Measurements from ENCODE around the gene HSPA1B. TPM values are rescaled to one million over a fixed set of nuclear protein-coding genes. Genes with fewer than 3 reads are reported as not detected.
A peak's percentile ranks its signal among the peaks of the same experiment; 100 is the strongest.
"Not testable (repeated sequence)": the region's sequence is repeated elsewhere in the genome, so short reads cannot be mapped to it uniquely, and the experiment has no call there.

The HSPA1B gene
- total RNA-seq, 2 donors from 2014 or later: 78.4 to 118 TPM

DNA sequence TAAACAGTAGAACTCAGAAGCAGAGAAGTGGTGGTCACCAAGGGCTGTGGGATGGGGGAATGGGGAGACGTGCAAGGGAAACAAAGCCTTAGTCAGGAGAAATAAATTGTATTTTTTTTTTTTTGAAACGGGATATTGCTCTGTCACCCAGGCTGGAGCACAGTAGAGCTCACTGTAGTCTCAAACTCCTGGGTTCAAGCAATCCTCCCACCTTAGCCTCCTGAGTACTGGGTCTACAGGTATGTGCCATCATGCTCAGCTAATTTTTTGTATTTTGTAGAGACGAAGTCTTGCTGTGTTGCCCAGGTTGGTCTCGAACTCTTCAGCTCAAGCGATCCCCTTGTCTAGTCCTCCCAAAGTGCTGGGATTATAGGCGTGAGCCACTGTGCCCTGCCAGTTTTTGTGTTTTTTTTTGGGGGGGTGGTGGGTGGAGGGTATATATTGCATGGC is 3.4 kb downstream of the HSPA1B start:
- peak overlapping the region; percentile 96 for H3K4me3 Mint-ChIP-seq
- no peak for ATAC-seq (replicated peaks)
- no peaks in the 10 kb centered on the region for H3K9me3 Mint-ChIP-seq

DNA sequence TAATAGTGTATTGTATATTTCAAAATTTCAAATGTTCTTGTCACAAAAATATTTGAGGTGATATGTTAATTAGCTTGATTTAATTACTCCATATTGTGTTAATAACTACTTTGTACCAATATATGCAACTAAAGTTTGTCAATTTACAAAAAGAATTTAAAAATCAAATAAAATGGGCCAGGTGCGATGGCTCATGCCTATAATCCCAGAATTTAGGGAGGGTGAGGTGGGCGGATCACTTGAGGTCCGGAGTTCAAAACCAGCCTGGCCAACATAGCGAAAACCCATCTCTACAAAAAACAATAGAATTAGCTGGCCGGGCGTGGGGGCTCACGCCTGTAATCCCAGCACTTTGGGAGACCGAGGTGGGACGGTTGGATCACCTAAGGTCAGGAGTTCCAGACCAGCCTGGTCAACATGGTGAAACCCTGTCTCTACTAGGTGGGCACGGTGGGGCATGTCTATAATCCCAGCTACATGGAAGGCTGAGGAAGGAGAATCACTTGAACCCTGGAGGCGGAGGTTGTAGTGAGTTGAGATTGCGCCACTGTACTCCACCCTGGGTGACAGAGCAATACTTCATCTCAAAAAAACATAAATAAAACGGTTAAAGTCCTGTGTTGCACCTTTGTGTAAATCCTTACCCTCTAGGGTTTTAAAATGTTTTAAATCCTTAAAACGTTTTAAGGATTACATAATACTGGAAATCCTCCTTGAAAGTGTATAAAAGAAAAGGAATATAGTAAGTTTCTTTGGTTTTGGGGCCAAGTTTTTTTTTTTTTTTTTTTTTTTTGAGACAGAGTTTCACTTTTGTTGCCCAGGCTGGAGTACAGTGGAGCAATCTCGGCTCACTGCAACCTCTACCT is 4.0 kb downstream of the HSPA1B start:
- no peaks in the 10 kb centered on the region for H3K27me3 Mint-ChIP-seq
- peak overlapping the region; percentile 96 for H3K4me3 Mint-ChIP-seq
- H3K36me3 Mint-ChIP-seq (ENCODE audit: low read depth): peaks cover 61% of the 10 kb centered on the region
- no peak for ATAC-seq (replicated peaks)
- H3K4me1 Mint-ChIP-seq: peaks cover 6% of the 10 kb centered on the region
- H3K27ac Mint-ChIP-seq: peak overlapping the region; percentile 95
- no peaks in the 10 kb centered on the region for H3K9me3 Mint-ChIP-seq

More for the DNA sequence above, 3.4 kb downstream of the HSPA1B start:
- Mint-ChIP-seq H3K27me3 (no peaks in the 10 kb centered on the region), H3K4me1 (peaks cover under 1% of the 10 kb centered on the region), H3K36me3 (ENCODE audit: low read depth) (peaks cover 54% of the 10 kb centered on the region), H3K27ac (peak overlapping the region; percentile 95)

DNA sequence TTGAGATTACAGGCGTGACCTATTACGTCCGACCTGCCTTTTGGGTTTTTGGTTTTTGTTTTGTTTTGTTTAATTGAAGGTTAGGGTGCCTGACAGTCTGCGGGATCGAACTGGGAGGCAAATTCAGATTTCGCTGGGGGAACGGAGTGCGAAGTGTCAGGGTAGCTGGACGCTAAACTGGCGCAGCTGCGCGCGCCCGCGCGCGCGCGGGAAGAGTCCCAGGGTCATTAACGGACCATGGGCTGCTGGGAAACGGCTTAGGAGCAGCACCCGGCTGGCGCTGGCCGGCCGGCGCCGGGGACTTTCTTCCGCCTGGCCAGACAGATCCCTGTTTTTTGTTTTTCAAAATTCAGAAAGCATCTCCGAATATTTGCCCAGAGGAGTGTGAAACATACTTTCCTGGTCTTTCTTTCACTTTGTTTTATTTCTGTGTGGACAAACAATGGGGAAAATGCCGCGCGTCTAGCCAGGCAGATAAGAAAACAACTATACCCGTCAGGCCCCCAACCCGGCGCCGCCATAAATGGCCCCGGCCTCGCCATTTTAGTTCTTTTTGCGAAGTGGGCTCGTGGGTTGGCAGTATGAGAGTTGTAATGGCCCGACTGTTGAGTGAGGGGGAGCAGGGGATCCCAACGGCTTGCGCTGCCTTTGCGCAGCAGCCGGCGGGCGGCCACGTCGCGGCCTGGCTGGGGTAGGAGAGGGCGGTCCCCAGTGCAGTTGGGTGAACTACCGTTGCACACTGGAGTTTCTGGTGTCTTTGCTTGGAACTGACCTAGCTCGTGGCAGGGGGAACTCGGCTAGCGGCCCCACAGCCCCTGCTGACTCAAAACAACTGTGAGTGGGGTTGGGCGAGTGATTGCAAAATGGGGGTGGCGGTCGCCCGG is 7.1 kb downstream of the HSPA1B start:
- Mint-ChIP-seq H3K27ac (peak overlapping the region; percentile 89), H3K27me3 (no peaks in the 10 kb centered on the region), H3K4me3 (peak overlapping the region; percentile 96), H3K36me3 (ENCODE audit: low read depth) (peaks cover 81% of the 10 kb centered on the region), H3K4me1 (peaks cover 23% of the 10 kb centered on the region), H3K9me3 (no peaks in the 10 kb centered on the region)
- ATAC-seq (replicated peaks): peak; percentile 66

DNA sequence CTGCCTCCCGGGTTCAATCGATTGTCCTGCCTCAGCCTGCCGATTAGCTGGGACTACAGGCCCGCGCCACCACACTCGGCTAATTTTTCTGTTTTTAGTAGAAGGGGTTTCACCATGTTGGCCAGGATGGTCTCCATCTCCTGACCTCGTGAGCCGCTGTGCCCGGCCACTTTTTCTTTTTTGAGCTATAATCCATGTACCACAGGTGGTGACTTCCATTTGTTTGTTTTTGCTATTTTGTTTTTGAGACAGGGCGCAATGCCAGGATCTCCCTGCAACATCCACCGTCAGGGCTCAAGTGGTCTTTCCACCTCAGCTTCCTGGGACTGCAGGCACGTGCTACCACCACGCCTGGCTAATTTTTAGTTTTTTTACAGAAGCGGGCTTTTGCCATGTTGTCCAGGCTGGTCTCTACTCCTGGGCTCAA is 8.5 kb downstream of the HSPA1B start:
- peaks cover 23% of the 10 kb centered on the region for H3K4me1 Mint-ChIP-seq
- no peak for ATAC-seq (replicated peaks)

DNA sequence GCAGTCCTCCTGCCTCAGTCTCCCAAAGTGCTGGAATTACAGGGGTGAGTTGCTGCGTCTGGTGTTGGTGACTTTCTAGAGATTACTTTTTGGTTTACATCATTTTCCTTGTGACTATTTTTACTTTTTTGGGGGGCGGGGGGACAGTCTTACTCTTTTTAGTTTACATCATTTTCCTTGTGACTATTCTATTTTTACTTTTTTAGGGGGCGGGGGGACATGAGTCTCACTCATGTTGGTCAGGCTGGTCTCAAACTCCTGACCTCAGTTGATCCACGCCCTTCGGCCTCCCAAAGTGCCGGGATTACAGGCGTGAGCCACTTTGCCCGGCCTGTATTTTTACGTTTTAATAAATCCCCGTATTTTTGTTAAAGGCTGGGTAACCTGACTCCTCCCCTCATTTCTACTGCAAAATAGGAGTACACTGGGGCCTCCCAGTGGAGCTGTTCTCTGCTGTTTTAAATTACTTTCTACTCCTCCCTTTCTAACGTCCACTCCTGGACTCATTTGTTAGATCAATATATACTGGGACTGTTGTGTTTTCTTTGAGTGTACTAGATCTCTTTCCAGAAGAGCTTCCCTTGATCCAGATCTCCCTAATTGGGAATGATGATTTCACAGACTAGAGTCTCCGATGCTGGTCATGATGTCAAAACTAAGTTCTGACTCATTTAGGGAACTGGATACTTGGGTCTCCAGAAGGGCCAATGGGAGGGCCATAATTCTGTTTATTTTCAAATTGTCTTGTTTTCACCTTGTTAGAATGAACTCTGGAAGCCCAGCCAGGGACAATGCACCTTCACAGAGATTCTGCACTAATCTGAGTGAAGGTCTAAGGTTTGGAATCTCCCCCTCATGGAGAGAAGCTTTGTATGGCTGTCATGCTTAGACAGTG is 9.2 kb downstream of the HSPA1B start:
- H3K9me3 Mint-ChIP-seq: no peaks in the 10 kb centered on the region
- H3K36me3 Mint-ChIP-seq (ENCODE audit: low read depth): peaks cover 79% of the 10 kb centered on the region
- no peak for ATAC-seq (replicated peaks)
- no peaks in the 10 kb centered on the region for H3K27me3 Mint-ChIP-seq
- H3K4me3 Mint-ChIP-seq: peak overlapping the region; percentile 96
- H3K27ac Mint-ChIP-seq: peak overlapping the region; percentile 89
- H3K4me1 Mint-ChIP-seq: peaks cover 23% of the 10 kb centered on the region

More for the DNA sequence above, 8.5 kb downstream of the HSPA1B start:
- Mint-ChIP-seq H3K27me3 (no peaks in the 10 kb centered on the region), H3K4me3 (peak overlapping the region; percentile 96), H3K27ac (peak overlapping the region; percentile 89), H3K9me3 (no peaks in the 10 kb centered on the region), H3K36me3 (ENCODE audit: low read depth) (peaks cover 81% of the 10 kb centered on the region)

DNA sequence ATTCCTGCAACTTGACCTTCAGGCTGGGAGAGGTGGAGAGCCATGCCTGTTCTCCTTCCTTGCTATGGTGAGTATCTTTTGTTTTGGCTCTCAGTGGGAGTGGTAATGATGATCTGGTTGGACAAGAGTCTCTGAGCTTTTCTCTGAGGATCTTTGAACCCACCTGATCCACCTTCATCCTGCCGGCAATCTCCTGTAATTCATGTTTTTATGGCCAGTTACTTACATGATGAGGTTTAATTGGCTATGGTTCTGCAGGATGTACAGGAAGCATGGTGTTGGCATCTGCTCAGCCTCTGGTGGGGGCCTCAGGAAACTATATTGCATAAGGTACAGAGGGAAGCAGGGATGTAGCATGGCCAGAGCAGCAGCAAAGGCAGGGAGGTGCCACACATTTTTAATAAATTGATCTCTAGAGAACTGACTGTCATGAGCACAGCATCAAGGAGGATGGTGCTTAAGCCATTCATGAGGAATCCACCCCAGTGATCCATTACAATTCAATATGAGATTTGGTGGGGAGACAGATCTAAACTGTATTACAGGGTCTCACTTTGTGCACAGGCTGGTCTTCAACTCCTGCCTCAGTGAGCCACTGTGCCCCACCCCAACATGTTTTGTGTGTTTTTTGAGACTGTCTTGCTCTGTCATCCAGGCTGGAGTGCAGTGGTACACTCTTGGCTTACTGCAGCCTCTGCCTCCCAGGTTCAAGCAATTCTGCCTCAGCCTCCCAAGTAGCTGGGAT is 10.0 kb downstream of the HSPA1B start:
- H3K9me3 Mint-ChIP-seq: no peaks in the 10 kb centered on the region
- H3K27me3 Mint-ChIP-seq: no peaks in the 10 kb centered on the region
- H3K4me3 Mint-ChIP-seq: peak overlapping the region; percentile 96
- ATAC-seq (replicated peaks): no peak
- H3K36me3 Mint-ChIP-seq (ENCODE audit: low read depth): peaks cover 76% of the 10 kb centered on the region
- H3K4me1 Mint-ChIP-seq: peaks cover 23% of the 10 kb centered on the region
- H3K27ac Mint-ChIP-seq: peak overlapping the region; percentile 89

DNA sequence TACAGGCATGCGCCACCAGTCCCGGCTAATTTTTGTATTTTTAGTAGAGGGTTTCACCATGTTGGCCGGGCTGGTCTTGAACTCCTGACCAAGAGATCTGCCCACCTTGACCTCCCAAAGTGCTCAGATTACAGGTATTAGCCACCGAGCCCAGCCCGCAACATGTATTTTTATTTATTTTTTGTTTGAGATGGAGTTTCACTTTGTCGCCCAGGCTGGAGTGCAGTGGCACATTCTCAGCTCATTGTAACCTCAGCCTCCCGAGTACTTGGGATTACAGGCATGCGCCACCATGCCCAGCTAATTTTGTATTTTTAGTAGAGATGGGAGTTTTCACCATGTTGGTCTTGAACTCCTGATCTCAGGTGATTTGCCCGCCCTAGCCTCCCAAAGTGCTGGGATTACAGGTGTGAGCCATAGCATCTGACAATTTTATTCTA is 10.6 kb downstream of the HSPA1B start:
- Mint-ChIP-seq H3K27ac (peak overlapping the region; percentile 89), H3K4me1 (peaks cover 23% of the 10 kb centered on the region)

DNA sequence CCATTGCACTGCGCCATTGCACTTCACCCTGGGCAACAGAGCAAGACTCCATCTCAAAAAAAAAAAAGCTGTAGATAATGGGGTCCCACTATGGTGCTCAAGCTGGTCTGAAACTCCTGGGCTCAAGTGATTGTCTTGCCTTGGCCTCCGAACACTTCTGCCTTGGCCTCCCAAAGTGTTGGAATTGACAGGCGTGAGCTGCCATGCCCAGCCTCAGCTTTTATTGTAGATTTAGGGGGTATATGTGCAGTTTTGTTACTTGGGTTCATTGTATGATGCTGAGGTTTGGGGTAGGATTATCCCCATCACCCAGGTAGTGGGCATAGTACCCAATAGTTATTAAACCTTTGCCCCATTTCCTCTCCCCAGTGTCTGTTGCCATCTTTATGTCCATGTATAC is 11.4 kb downstream of the HSPA1B start:
- peak overlapping the region; percentile 3 for H3K27ac Mint-ChIP-seq
- no peaks in the 10 kb centered on the region for H3K27me3 Mint-ChIP-seq
- H3K36me3 Mint-ChIP-seq (ENCODE audit: low read depth): peaks cover 76% of the 10 kb centered on the region
- ATAC-seq (replicated peaks): no peak
- H3K4me1 Mint-ChIP-seq: peaks cover 23% of the 10 kb centered on the region
- H3K9me3 Mint-ChIP-seq: no peaks in the 10 kb centered on the region
- H3K4me3 Mint-ChIP-seq: peak overlapping the region; percentile 96

More for the DNA sequence above, 10.6 kb downstream of the HSPA1B start:
- H3K4me3 Mint-ChIP-seq: peak overlapping the region; percentile 96
- not testable (repeated sequence) for H3K27me3 Mint-ChIP-seq; ATAC-seq (replicated peaks); H3K9me3 Mint-ChIP-seq
- peaks cover 76% of the 10 kb centered on the region for H3K36me3 Mint-ChIP-seq (ENCODE audit: low read depth)

DNA sequence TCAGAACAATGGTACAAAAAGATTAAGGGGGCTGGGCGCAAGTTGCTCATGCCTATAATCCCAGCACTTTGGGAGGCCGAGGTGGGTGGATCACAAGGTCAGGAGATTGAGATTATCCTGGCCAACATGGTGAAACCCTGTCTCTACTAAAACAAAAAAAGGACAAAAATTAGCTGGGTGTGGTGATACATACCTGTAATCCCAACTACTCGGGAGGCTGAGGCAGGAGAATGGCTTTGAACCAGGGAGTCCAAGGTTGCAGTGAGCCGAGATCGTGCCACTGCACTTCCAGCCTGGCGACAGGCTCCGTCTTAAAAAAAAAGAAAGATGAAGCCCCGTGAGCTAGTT is 12.2 kb downstream of the HSPA1B start:
- peak overlapping the region; percentile 3 for H3K27ac Mint-ChIP-seq
- H3K36me3 Mint-ChIP-seq (ENCODE audit: low read depth): peaks cover 68% of the 10 kb centered on the region
- not testable (repeated sequence) for H3K9me3 Mint-ChIP-seq; ATAC-seq (replicated peaks); H3K4me3 Mint-ChIP-seq; H3K27me3 Mint-ChIP-seq
- peaks cover 23% of the 10 kb centered on the region for H3K4me1 Mint-ChIP-seq

DNA sequence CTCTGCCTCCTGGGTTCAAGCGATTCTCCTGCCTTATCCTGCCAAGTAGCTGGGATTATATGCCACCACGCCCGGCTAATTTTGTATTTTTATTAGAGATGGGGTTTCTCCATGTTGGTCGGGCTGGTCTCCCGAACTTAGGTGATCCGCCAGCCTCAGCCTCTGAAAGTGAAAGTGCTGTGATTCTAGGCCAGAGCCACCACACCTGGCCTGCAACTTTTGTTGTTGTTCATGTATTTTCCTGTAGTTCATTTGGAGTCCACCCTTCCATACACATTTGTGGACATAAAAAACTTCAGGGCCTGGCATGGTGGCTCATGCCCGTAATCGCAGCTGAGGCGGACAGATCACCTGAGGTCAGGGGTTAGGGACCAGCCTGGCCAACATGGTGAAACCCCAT is 14.5 kb downstream of the HSPA1B start:
- H3K4me3 Mint-ChIP-seq: no peak overlapping the region
- peaks cover 12% of the 10 kb centered on the region for H3K4me1 Mint-ChIP-seq
- peaks cover 45% of the 10 kb centered on the region for H3K36me3 Mint-ChIP-seq (ENCODE audit: low read depth)
- H3K9me3 Mint-ChIP-seq: no peaks in the 10 kb centered on the region
- H3K27me3 Mint-ChIP-seq: no peaks in the 10 kb centered on the region
- H3K27ac Mint-ChIP-seq: no peak overlapping the region
- ATAC-seq (replicated peaks): no peak

DNA sequence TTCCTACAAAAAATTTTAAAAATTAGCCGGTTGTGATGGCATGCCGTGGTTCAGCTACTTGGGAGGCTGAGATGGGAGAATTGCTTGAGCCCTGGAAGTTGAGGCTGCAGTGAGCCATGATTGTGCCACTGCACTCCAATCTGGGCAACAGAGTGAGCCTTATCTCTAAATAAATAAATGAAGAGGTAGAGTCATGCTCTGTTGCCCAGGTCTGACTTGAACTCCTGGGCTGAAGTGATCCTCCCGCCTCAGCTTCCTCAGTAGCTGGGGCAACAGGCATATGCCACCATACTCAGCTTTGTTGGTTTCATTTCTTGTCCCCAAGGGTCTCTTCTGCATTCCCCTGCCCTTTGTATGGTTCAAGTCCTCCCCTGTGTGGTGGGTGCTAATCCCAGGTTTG is 17.0 kb downstream of the HSPA1B start:
- Mint-ChIP-seq H3K4me3 (no peak overlapping the region), H3K36me3 (ENCODE audit: low read depth) (peaks cover 20% of the 10 kb centered on the region), H3K4me1 (no peaks in the 10 kb centered on the region), H3K27ac (no peak overlapping the region), H3K9me3 (no peaks in the 10 kb centered on the region), H3K27me3 (no peaks in the 10 kb centered on the region)
- ATAC-seq (replicated peaks): no peak

DNA sequence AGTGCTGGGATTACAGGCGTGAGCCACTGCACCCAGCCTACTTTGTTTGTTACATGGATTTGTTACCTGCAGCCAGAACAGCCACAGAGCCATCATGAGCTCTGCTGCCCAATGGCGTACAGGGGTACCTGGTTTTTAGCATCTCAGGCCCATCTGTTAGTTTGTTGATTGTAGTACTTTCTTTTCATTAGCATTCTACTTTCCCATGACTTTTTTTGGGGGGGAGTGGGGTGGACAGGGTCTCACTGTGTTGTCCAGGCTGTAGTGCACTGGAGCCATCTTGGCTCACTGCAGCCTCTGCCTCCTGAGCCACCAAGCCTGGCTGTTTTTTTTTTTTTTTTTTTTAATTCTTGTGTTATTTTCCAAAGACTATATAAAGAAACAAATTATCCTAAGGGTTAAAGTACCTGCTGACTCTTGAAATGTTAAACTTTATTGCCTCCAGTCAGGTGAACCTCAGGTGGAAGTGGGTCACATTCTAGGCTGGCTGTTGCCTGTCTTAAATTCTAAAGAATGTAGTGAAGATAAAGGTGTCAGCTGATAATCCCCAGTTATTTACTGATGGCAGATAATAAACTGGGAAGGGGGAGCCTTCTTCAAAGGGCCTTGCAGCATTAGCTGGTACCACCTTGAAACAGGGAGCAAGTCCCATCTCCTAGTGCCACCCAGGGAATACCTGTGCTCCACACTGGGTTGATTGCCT is 19.9 kb downstream of the HSPA1B start:
- no peak overlapping the region for H3K27ac Mint-ChIP-seq
- no peaks in the 10 kb centered on the region for H3K36me3 Mint-ChIP-seq (ENCODE audit: low read depth)
- H3K4me1 Mint-ChIP-seq: no peaks in the 10 kb centered on the region
- no peaks in the 10 kb centered on the region for H3K27me3 Mint-ChIP-seq
- H3K9me3 Mint-ChIP-seq: no peaks in the 10 kb centered on the region
- ATAC-seq (replicated peaks): no peak
- H3K4me3 Mint-ChIP-seq: no peak overlapping the region
